ENCODE data around the gene ANXA4. TPM values are rescaled to one million over a fixed set of nuclear protein-coding genes. Genes with fewer than 3 reads are reported as not detected.

ANXA4 gene
- total RNA-seq, 1 experiment from 2014 or later, result 9.5 TPM

DNA sequence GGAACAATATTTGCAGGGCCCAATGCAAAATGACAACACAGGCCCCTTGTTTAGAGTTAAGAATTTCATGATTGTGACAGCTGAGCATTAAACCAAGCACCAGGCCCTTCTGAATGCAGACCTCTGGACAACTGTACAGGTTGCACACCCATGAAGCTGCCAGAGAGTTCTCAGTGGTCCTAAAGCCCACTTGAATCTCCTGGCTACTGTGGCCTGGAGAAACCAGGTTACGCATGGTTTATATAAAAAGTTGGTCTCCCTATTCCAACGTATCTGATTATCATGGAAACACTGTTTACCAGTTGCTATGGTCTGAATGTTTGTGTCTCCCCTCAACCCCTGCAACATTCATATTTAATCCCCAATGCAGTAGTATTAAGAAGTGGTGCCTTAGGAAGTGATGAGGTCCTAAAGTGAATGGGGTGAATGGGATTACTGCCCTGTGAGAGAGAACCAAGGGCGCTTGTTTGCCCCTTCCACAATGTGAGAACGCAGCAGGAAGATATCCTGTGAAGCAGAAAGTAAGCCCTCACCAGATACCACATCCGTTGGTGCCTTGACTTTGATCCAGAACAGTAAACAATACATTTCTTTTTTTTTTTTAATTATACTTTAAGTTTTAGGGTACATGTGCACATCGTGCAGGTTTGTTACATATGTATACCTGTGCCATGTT lies 48.0 kb upstream of the ANXA4 start (continued):
- no peak for TF ChIP-seq ZNF532 (CRISPR knock-in tag; IDR thresholded peaks at IDR 0.05; ENCODE audit: borderline replicate concordance)

DNA sequence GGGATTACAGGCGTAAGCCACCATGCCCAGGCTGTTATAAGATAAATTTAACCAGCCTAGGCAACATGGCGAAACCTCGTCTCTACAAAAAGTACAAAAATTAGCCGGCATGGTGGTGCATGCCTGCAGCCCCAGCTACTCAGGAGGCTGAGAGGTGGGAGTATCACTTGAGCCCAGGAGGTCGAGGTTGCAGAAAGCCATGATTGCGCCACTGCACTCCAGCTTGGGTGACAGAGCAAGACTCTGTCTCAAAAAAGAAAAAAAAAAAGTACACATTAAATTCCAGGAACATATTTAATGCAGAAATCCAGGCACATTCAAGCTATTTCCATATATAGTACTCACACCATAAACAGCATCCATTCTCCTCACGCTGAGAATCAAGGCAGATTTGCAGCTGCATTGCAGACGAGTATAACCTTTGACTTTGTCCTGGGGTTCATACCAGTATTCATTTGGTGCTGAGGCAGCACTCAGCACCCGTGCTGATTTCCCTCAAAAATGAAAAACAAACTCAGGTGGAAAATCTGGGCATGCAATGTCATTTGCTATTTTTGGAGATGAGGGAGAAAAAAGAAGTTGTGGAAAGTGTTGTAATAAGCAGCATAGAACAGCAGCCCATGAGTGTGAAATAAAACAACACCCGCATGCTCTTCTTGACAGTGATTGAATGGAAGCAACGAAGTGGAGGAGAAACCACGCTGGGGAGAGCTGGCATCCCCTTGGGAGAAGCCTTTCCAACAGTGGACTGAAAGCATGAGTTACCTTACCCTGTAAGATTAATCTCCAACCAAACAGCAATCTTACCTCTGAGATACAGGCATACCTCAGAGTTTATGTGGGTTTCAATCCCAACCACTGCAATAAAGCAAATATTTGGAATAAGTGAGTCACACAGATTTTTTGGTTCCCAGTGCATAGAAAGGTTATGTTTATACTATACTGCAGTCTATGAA lies 46.8 kb upstream of the ANXA4 start:
- ChIA-PET POLR2A (no interaction called here), CTCF (no interaction called here)
- Mint-ChIP-seq H3K9me3 (no peaks in the 10 kb centered on the region), H3K4me3 (no peak overlapping the region), H3K27me3 (ENCODE audit: low read depth) (no peaks in the 10 kb centered on the region; the same call in 1 of the 2 replicates), H3K36me3 (no peaks in the 10 kb centered on the region), H3K27ac (no peak overlapping the region), H3K4me1 (peaks cover 4% of the 10 kb centered on the region; the same call in 1 of the 2 replicates)
- DNase-seq (ENCODE audit: low spot score), result no peak
- no peak for ATAC-seq
- TF ChIP-seq CREM (CRISPR knock-in tag; IDR thresholded peaks at IDR 0.05) (no peak), ZNF671 (CRISPR knock-in tag; IDR thresholded peaks at IDR 0.05) (no peak), ELF4 (CRISPR knock-in tag; IDR thresholded peaks at IDR 0.05; ENCODE audit: low read depth) (no peak), SMAD3 (CRISPR knock-in tag; IDR thresholded peaks at IDR 0.05; ENCODE audit: borderline replicate concordance) (no peak), CBFB (CRISPR knock-in tag; IDR thresholded peaks at IDR 0.05; ENCODE audit: low read depth) (no peak), ARID4B (CRISPR knock-in tag; IDR thresholded peaks at IDR 0.05; ENCODE audit: borderline replicate concordance) (no peak), ZNF263 (CRISPR knock-in tag; IDR thresholded peaks at IDR 0.05; ENCODE audit: low read depth) (no peak), ESRRA (CRISPR knock-in tag; IDR thresholded peaks at IDR 0.05; ENCODE audit: borderline replicate concordance) (no peak)
- TF ChIP-seq, protein P1, sequence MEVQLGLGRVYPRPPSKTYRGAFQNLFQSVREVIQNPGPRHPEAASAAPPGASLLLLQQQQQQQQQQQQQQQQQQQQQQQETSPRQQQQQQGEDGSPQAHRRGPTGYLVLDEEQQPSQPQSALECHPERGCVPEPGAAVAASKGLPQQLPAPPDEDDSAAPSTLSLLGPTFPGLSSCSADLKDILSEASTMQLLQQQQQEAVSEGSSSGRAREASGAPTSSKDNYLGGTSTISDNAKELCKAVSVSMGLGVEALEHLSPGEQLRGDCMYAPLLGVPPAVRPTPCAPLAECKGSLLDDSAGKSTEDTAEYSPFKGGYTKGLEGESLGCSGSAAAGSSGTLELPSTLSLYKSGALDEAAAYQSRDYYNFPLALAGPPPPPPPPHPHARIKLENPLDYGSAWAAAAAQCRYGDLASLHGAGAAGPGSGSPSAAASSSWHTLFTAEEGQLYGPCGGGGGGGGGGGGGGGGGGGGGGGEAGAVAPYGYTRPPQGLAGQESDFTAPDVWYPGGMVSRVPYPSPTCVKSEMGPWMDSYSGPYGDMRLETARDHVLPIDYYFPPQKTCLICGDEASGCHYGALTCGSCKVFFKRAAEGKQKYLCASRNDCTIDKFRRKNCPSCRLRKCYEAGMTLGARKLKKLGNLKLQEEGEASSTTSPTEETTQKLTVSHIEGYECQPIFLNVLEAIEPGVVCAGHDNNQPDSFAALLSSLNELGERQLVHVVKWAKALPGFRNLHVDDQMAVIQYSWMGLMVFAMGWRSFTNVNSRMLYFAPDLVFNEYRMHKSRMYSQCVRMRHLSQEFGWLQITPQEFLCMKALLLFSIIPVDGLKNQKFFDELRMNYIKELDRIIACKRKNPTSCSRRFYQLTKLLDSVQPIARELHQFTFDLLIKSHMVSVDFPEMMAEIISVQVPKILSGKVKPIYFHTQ (CRISPR knock-in tag; IDR thresholded peaks at IDR 0.05), result no peak
- TF ChIP-seq, protein P2, sequence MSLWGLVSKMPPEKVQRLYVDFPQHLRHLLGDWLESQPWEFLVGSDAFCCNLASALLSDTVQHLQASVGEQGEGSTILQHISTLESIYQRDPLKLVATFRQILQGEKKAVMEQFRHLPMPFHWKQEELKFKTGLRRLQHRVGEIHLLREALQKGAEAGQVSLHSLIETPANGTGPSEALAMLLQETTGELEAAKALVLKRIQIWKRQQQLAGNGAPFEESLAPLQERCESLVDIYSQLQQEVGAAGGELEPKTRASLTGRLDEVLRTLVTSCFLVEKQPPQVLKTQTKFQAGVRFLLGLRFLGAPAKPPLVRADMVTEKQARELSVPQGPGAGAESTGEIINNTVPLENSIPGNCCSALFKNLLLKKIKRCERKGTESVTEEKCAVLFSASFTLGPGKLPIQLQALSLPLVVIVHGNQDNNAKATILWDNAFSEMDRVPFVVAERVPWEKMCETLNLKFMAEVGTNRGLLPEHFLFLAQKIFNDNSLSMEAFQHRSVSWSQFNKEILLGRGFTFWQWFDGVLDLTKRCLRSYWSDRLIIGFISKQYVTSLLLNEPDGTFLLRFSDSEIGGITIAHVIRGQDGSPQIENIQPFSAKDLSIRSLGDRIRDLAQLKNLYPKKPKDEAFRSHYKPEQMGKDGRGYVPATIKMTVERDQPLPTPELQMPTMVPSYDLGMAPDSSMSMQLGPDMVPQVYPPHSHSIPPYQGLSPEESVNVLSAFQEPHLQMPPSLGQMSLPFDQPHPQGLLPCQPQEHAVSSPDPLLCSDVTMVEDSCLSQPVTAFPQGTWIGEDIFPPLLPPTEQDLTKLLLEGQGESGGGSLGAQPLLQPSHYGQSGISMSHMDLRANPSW (CRISPR knock-in tag; conservative IDR thresholded peaks at IDR 0.05; ENCODE audit: low read depth), result no peak
- TF ChIP-seq, protein P3, sequence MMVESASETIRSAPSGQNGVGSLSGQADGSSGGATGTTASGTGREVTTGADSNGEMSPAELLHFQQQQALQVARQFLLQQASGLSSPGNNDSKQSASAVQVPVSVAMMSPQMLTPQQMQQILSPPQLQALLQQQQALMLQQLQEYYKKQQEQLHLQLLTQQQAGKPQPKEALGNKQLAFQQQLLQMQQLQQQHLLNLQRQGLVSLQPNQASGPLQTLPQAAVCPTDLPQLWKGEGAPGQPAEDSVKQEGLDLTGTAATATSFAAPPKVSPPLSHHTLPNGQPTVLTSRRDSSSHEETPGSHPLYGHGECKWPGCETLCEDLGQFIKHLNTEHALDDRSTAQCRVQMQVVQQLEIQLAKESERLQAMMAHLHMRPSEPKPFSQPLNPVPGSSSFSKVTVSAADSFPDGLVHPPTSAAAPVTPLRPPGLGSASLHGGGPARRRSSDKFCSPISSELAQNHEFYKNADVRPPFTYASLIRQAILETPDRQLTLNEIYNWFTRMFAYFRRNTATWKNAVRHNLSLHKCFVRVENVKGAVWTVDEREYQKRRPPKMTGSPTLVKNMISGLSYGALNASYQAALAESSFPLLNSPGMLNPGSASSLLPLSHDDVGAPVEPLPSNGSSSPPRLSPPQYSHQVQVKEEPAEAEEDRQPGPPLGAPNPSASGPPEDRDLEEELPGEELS (CRISPR knock-in tag; IDR thresholded peaks at IDR 0.05), result no peak
- TF ChIP-seq, protein P4, sequence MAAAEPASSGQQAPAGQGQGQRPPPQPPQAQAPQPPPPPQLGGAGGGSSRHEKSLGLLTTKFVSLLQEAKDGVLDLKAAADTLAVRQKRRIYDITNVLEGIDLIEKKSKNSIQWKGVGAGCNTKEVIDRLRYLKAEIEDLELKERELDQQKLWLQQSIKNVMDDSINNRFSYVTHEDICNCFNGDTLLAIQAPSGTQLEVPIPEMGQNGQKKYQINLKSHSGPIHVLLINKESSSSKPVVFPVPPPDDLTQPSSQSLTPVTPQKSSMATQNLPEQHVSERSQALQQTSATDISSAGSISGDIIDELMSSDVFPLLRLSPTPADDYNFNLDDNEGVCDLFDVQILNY (CRISPR knock-in tag; IDR thresholded peaks at IDR 0.05), result no peak
